Nucleus accumbens (tissue), 56 donors: Measurements from ENCODE around the gene AMOTL2.

Experiments used
- DNase-seq, 56 donors: peaks; one replicate each; lab custom pipeline; 2025; lab: John Stamatoyannopoulos, UW

The AMOTL2 gene

DNA sequence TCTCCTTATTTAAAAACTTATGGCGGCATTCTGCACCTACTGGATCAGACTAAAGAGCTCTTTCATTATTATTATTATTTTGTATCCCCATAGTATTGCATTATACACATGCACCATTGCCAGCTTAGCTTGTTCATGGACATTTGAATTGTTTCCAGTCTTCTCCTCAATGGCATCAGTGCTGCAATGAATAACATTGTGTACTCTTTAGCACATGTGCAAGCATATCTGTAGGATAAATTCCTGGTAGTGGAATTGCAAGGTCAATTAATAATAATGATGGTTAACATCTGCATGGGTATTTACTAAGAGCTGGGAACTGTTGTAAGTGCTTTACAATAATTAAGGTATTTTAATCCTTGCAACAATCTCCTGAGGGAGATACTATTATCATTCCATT, 52.0 kb downstream of the AMOTL2 start:
- DNase-seq: no peak

DNA sequence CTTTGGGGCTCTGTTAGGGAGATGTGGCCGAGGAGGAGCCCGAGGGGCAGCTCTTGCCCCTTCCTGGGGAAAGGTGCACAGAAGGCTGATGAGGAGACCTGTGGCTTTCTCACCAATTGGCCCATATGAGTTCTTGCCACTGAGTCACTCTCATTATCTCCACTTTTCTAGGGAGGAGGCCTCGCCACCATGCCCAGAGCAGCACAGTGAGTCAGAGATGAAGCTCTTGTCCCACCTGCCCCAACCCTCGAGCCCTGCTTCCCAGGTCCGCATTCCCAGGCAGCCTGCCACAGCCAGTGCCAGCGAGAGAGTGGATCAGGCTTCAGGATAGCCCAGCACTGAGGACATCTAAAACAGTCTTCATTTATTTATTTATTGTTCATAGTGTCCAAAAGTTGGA, 53.5 kb downstream of the AMOTL2 start:
- DNase-seq: no peak

DNA sequence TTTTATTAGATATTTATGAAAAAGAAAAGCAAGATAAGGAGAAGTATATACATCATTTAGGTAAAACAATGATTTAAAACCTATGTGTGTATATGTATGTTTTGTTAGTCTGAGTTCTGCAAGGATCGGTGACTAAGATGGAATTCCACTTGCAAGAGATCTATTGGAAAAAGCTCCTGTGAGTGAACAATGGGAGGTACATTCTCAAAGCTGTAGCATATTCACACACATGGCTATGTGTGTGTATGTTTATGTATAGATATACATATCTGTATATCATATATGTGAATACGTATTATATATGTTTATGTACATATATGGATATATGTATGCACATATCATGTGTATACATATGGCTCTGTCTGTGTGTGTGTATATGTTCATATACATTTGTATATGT, 54.3 kb downstream of the AMOTL2 start:
- no peak for DNase-seq

DNA sequence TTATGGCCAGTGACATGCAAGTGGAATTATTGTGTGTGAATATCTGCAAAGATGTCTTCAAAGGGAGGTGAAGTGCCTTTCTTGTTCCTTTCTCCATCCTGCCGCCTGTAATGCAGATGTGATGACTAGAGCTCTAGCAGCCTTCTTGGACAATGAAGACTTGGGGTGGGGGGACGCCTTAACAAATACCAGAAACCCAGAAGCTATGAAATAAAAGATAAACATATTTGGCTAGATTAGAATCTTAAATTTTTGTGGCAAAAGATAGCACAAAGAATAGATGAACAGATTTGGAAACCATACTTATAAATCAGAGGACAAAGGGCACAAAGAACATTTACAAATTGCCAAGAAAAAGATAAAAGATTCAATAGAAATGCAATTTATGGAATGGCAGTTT, 56.1 kb downstream of the AMOTL2 start:
- no peak for DNase-seq

DNA sequence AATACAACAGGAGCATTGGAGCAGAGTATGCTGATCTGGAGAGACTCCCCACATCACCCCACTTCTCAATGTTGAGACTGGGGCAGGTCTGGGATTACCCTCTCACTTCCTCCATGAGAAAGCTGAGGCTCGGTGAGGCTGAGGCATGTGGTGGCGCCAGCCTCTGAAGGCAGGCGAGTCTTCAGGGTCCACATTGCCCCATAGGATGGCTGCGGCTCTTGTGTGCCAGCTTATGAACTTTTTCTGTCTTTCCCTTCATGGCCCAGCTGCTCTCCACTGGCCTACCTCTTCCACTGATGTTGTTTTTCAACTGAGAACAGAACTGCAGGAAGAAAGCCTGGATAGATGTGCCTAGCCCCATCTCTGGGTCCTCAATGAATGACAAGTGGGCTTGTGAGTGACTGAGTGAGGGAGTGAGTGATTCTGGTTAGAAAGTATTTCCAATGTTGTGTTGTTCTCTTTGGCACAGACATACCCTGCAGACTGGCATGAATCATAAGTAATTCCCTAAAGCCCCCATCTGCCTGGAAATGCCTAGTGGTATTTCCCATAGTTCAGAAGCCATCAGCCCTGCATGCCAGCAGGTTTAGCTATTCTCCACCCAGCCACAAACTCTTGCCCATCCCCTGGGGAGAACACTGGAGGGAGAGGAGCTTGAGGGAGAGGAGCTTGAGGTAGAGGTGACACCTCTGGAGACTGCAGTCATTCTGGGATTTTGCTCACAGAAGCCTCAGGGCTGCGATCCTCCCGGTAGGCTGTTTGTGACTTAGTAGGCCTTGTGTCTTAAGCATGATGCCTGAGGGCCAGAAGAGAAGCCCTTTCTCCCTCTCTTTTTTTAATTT, 56.9 kb downstream of the AMOTL2 start:
- DNase-seq: no peak

DNA sequence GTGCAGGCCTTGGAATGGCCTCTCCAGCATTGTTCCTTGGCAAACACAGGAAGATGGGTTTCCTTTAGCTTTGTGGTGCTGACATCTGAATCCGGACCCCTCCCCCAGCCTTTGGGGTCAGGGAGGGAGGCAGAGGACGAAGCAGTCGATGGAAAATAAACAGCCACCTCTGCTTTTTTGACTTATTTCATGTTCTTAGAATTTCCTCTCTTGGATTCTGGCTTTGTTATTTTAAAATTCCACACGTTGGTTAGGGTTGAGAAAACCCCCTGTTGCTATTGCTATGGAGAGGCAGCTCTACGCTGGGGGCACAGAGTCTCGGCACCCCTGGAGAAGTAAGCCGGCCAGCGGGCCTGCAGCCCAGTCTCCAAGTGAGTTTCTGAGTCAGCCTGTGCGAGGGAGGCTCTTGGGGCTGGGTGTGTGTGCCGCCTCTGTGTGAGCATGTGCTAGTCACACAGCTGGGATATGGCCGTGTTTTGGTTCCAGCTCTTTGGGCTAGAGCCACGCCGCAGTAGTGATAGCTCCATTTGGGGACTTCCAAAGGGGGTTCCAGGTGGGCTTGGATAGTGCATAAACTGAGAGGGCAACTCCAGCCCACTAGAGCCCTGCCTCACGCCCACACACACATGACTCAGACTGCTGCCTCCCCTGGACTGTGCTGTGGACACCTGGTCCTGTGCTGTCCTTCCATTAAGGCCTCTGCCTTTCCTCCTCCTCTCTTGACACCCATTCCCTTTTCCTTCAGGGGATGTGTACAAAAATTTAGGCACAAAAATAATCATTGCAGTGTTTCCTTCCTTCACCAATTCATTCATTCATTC, 58.8 kb downstream of the AMOTL2 start:
- DNase-seq: peak in 1 of 56 donors; percentile 33

DNA sequence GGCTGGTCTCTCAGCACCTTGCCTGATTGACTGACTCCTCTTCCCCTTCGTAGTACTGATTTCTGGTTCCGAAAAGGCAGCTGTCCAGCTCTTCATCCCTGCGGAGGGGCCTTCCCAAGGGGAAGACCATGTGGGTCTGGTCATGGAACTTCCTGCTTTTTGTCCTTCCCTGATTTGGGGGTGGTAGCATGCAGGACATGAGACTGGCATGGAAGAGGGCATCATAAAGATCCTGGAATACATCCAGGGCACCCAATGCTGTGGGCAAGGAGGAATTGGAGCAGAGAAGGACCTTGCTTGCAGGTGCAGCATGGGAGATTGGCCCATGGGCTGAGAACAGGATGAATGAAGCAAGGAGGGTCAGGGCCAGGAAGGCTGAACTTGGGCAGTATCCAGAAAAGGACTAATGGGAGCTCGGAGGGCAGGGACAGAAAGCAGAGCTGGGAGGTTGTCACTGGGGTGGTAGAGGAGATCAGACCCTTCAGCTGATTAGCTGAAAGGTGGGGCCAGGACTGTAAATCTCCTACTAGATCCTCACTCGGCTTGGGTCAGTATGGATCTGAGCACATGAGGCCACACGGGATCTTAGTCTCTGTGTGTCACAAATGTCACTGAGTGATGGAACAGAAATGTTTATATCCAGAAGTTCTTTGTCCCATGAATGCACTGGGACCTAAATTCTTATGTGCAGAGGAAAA, 59.5 kb downstream of the AMOTL2 start:
- no peak for DNase-seq

DNA sequence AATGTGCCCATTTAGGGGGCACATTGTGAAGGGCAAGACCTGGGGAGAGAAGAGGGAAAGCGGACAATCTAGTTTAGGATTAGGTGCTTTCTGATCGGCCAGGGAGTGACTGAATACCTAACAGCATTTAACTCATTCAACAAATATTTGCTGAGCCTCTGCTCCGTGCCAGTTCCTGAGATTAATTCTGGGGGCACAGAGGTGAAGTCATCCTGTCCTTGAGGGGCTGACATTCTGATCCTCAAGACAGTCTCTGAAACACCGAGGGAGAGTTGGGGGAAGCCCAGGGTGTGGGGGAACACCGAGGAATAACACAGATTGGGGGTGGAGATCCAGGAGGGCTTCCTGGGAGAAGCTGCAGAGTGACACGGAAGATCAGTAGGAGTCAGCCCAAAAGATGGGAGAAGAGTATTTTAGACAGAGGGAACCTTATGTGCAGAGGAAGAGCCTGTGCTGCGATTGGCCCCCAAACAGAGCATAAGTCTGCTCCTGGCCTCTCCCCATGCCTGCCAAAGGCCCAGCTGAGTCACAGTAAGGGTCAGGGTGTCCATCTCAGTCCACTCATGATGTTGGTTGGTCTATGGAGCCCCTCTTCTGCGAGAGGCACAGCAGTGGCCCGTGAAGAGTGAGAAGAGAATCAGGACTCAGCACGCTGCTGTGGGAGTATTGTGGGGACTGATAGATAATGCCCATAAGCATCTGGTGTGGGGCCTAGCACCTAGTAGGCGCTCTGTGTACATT, 60.2 kb downstream of the AMOTL2 start:
- no peak for DNase-seq

DNA sequence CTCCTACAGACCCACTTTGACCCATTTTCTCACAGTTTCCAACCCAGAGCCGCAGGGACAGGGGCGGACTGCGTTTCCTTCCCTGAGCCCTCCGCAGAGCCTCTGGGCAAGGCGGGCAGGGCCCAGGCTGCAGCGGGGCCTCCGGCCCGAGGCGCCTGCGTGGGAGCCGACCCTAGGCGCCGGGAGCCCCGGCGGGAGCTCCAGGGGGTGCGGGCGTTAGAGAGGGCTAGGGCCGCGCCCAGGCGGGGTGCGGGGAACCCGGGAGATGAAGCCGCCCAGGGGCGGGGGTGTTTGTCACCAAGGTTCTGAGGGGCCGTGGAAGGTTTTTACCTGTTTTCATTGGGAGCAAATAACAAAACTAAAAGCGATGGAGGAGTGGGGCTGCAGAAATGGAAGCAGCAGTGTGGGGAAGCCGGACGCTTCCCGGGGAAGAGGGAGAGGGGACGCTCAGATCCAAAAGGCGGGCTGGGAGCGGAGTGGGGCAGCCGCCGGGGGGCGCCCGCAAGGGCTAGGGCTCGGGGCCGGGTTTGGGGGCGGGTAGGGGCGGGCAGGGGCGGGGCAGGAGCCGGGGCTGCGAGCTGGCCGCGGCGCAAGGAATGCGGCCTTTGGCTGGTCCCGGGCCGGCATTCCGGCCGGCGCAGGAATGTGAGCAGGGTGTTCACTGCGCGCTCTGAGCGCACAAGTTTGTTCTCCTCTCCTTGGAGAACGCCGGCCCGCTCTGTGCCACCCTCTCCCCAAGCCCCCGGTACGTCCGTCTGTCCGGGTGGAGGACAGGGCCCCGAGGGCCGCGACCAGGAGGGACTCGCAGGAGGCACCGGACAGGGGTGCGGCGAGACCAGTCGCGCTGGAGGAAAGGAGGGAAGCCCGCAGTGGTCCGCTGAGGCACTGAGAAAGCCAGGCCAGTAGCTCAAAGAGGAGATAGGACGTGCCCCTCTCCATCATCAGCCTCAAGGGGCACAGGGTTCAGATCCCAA, 61.1 kb downstream of the AMOTL2 start:
- DNase-seq: peak in 11 of 56 donors; percentile 11 to 54 (median 22)

DNA sequence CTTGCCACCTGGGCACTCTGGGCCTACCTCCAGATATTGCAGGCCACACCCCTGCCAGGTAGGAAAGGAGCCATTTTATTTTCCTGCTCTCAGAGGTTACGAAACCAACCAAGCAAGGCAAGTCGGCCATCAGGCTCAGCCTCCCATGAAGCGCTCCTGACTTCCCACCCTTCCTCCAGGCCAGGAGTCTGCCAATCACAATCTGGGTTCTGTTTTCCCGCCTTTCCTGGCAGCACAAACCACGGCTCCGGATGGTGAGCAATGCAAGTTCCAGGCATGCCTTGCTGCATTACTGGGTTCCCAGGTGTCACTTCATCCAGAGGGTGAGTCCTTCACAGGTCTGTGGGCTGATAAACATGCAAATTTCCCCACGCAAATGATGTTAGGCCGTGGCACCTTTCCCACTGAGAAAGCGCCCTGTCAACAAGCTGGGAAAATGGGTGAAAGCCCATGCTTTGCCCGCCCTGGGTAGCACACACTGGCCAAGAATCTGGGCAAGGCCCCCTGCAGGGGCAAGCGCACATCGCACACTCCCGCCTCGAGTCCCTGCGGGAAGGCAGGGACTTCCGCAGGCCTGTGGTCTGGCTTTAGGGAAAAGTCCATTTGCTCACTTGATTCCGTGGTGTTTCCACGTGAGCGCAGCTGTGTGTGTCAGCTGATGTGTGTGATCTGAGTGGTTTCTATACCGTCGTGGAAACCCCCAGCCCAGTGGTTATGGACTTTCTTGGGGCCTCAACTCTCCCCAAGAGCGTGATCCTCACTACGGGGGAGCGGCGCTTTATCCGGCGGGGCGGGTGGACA, 62.0 kb downstream of the AMOTL2 start:
- peak in 1 of 56 donors; percentile 23 for DNase-seq

DNA sequence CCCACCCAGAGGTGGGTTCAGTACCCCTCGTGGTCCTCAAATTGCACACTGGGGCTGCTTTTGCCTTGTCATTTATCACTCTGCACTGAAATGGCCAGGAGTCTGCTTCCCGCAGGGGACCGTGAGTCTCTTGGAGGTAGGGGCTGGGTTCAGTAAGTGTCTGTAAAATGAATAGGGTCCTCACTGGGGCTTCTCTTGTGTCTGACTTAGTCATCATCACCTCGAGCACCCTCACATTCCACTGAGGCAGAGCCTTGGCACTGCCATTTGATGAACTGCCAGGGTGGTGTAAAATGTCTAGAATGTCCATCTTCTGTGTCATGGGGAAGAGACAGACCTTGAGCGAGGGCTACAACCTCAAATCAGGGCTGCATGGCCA, 62.6 kb downstream of the AMOTL2 start:
- no peak for DNase-seq

DNA sequence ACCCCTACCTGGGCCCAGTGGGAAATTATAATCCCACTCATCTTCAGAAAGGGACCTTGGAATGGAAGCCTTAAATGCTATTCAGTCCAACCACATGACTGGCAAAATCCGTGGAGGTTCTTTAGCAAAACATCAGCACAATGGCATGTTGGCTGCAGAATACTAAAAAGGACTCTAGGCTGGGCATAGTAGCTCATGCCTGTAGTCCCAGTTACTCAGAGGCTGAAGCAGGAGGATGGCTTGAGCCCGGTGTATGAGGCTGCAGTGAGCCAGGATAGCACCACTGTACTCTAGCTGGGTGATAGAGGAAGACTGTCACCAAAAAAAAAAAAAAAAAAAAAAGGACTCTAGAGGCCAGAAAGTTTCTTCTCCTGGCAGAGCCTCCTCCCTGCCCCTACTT, 63.0 kb downstream of the AMOTL2 start:
- DNase-seq: peak in 1 of 56 donors; percentile 24

DNA sequence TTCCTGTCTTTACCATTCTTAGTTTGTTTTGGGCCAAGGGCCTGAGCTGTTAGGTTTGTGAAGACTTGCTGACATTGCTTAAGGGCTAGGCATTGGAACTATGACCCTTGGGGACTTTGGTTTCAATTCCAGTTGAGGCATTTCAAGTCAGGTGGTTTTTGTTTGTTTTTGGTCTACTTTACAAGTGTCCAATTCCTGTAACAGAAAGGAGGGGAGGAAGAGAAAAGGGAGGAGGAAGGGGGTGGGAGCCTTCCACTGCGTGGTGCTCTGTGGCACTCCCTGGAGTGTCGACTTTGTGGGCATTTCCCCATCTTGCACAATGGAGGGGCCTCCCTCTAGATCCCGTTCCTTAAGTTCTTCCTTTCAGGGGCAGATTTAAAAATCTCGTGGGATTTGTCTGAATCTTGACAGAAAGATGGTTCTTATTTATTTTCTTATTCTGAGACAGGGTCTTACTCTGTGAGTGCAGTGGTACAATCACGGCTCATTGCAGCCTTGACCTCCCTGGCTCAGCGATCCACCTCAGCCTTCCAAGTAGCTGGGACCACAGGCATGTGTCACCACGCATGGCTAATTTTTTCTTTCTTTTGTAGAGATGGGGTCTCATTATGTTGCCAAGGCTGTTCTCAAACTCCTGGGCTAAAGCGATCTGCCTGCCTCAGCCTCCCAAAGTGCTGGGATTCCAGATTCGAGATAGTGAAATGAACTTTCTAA, 64.1 kb downstream of the AMOTL2 start:
- no peak for DNase-seq

DNA sequence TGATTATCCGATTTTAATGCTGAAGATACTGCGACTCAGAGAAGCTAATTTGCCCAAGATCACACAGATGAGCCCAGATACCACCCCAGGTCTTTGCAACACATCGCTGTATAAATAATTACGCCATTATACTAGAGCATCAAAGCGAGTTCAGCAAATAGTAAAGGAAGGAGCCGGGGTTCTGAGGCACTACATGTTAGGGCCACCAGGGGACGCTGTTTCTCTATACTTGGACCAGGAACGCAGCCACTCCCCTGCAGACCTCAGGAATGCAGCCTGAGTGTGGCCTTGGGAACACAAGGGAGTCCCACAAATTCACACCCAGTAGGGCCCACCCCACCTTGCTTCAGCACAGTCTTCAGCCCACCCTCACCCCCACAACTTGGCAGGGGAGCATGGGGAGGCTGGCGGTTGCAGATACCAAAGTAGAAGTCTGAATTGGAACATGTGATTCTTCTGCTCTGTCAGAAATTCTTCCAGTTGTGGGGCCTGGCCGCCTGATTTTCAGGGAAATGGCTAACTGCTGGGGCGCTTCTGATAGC, 65.8 kb downstream of the AMOTL2 start:
- DNase-seq: peak in 52 of 56 donors; percentile 18 to 91 (median 74)

DNA sequence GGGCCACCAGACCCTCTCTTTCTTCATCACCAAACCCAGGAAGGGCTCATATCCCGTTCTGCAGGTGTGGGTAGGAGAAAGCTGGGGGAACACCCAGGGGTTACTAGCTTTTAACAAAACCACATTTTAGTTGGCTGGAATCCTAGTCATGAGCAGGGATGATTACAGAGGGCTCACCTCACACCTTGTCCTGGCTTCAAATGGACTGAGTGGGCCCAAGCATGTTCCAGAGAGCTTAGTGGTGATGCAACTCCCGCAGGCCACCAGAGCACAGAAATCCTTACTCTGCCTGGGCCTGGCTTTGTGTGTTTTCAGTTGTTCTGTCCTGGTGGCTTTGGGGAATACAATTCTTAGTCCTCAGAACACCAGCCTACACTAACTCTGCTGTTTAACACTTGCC, 66.8 kb downstream of the AMOTL2 start:
- DNase-seq: no peak

DNA sequence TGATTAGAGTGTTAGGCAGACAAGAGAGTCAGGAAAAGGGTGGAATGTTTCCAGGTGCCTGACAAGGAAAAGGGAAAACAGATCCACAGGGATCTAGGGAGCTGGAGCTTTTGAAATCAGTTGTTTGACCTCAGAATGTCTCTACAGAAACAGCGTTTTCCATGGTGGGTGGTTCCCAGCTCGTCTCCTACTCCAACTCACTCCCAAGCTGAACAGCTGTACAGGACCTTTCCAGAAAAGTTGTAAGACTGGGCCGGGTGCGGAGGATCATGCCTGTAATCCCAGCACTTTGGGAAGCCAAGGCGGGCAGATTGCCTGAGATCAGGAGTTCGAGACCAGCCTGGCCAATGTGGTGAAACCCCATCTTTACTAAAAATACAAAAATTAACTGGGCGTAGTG, 67.9 kb downstream of the AMOTL2 start:
- DNase-seq: no peak
